B cell (primary cell): ENCODE data around the gene SLC2A4RG.

Experiments used
- CTCF ChIP-seq: fragments of 200-600 bp; IDR thresholded peaks from one replicate; pipeline ENCODE4 v1.8.0; 2022; ENCODE audit warnings: antibody characterized with exemption, mild to moderate bottlenecking
- EZH2 ChIP-seq: IDR thresholded peaks from 2 replicates; pipeline ENCODE4 v1.6.1; 2012; ENCODE audit warnings: borderline replicate concordance, low read depth, mild to moderate bottlenecking, moderate library complexity, low read length; ENCODE audit not compliant: insufficient read depth, poor library complexity, severe bottlenecking

GRCh38 chr20:63696628-63697356 is 42.8 kb upstream of the SLC2A4RG start, which contains the start of gene TNFRSF6B:
- TF ChIP-seq CTCF = no peak
- no peak for TF ChIP-seq EZH2
